ENCODE data around the gene DNAAF8.

Gene DNAAF8

DNA sequence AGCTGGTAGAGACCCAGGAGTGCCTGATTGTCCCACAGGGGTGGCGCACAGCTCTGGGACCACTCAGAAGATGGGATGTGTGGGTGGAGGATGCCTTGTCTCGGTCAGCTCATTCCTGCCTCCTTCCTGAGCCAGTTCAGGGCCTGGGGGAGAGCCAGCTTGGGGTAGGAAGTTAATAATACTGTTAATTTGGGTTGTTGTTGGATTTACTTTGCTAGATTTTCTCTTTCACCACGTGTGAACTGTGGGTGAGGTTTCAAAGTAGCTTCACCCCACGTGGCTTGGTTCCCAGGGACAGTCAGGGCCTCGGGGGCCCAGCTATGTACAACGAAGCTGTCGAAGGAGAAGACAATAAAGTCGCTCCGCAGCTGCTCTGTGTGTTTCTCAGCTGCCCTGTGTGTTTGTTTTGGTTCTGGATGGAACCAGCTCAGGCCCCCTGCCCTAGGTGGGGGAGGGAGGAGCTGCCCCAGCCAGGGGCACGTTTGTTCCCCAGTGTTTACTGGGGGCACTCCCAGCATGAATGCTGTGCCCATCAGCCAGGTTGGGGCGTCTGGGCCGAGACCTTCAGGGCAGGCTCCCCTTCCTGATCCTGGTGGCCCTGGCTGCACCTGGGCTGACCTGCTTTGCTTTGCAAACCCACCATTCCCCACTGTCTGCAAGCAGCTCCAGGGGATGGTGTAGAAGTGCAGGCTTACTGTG lies 38.7 kb upstream of the DNAAF8 start:
- no peak for DNase-seq

DNA sequence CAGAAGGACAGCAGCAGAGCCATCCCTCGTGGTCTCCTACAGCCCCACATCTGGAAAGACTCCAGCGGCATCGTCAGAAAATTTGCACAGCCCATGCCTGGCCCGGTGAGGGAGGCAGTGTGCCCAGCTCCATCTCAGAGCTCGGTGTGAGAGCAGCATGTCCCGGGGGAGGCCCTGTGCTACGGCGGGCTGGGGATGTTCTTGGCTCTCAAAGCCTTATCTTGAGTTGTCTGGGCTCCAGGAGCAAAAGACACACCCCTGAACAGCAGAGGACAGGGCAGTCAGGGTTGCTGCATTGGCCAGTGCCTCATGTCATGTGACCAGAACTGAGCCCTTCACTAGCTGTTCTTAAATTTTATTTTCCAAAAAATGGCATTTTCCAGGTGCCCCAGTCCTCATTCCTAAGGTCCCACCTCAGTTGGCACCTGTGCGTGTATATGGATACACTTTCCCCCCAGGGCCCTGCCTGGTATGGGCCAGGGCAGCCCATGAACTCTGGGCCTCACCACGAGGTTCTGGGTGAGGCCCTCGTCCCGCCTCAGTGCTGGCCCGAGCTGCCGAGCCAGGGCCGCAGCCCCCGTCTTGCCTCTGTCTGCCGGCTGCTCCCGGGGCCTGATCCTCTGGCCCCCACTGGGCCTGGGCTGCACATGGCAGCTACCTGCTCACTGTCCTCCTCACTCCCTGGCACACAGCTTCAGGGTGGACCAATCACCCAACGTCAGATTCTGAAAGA lies 38.0 kb upstream of the DNAAF8 start:
- no peak for DNase-seq

DNA sequence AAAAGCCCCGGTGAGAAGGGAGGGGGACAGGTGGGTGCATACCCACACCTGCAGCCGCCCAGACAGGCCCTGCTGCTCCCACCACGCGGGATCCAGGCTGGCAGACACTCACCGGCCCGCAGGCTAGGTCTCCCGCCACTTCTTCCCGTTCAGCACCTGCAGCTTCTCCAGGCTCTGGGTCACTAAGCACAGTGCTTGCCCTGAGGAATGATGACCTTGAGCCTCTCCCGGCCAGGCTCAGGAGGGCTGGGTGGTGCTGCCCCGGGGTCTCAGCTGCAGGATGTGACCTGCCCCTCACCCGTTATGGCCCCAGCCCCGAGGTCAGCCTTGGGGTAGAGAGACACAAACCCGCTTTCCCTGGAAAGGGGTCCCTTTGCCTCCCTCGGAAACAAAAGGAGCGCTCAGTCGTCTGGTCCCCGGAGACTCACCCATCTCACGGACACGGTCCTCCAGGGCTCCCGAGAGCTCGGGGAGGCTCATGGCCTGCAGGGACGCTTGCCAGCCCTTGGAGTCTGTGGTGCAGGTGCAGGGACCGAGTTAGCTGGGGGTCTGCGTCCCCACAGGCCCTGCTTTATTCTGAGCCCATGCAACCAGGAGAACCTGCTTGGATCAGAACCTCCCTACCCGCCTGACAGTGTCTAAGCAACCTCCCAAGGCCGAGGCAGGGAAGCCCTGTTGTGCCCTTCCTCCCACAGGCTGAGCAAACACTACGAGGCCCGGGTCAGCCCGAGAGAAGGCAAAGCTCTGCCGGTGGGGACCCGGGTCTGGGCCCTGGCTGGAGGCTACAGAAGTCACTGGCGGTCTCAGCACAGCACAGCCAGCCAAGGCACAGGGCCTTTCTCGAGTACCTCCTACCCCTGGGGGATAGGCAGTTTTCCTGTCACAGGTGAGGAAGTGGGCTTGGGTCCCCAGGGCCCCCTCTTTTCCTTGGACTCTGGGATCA lies 37.2 kb upstream of the DNAAF8 start:
- DNase-seq, result no peak

- no peak for DNase-seq
Observed at GRCh38 chr16:4697848-4698291, 36.5 kb upstream of the DNAAF8 start.

GRCh38 chr16:4698321-4699045 lies 35.9 kb upstream of the DNAAF8 start:
- DNase-seq, result no peak

GRCh38 chr16:4699046-4699556 lies 35.2 kb upstream of the DNAAF8 start:
- DNase-seq, result no peak

DNA sequence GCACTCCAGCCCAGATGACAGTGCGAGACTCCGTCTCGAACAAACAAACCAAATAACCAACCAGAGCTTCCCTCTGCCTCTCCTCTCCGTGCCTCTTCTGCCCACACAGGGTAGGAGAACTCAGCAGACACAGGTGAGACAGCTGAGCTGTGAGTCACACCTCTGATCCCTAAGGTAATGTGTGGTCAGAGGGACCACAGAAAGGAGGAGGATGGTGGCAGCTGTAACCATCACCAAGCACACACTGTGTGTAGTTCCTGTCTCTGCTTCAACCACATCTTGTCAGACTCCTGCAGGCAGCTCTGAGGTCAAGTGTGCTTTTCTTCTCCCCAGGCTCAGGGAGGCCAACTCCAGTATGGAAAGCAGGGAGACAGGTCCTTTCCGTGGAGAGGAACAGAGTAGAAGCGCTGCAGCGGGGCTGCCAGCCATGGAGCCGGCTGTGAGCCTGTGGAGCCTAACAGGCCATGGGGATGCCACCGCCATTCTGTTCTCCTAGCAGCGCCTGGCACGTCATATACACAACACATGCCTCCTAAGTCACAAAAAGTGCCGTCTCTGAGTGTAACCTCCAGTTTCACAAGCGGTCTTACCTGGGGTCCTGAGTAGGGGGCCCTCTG lies 33.8 kb upstream of the DNAAF8 start:
- no peak for DNase-seq

DNA sequence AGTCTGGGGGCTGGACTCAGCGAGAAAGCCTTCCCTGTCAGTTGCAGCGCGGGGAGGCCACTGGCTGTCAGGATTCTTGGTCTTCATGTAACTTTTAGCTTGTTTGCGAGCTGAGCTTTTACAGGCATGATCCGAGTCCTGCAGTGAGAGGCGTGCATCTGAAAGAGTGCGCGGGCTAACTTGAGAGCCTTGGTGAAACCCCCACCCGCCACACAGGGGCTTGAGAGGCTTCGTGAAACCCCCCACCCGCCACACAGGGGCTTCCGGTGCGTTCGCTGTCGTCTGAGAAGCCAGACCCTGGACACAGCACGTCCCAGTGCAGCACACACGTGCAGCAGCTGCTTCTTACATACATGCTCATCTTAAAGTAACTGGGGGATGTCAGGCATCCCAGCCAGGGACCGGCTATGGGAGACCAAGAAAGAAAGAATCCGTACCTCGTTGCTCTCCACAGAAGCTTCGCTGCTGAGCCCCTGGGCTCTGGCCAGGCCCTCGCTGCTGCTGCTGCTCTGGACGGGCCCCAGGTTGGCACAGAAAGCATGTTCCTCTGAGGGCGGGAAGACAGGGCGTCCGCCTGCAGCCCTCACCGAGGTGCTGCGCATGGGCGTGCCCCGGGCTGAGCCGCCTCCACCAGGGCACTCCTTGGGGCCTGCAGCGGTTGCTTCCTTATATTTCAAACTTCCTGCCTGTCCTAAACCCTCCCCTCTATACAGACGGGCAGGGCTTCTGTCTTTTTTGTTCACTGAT lies 33.2 kb upstream of the DNAAF8 start:
- no peak for DNase-seq

- no peak for DNase-seq
Observed at GRCh38 chr16:4701791-4702465, 32.4 kb upstream of the DNAAF8 start.

GRCh38 chr16:4702466-4702808 lies 31.9 kb upstream of the DNAAF8 start:
- DNase-seq, result no peak

- no peak for DNase-seq
Observed at GRCh38 chr16:4703906-4704305, 30.4 kb upstream of the DNAAF8 start.

DNA sequence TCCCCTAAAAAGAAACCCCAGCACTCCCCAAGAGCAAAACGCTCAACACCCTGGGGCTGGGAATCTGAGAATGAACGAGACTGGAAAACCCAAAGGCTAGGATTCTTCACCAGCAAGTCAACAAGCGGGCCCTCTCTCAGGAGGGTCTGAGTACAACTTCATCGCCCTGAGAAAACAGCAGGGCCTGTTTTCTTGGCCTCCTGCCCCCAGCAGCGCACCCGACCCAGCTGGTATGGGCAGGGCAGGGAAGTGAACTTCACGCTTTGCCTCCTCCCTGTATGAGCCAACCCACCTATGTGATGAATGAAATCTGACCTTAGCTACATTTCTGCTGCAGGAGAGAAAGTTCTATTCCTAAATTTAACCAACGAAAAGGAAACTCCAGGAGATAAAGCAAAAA lies 29.8 kb upstream of the DNAAF8 start:
- DNase-seq, result no peak

- no peak for DNase-seq
Observed at GRCh38 chr16:4704913-4705312, 29.4 kb upstream of the DNAAF8 start.

DNA sequence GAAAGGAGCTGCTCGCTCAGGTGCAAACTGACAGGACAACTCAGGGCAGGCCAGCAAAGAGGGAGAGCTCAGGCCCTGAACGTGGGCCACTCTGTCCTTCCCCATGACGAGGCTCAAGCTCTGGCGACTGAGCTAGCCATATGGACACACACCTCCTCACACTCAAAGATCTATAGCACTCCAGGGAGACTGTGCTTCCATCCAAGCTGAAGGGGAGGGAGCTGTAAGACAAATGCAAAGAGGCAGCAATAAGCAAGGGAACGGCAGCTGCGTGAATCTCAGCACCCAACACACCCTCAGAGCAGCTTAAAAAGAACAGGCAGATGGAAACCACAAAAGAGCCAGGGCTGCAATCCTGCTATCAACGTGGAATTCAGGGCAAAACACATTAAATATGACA lies 27.5 kb upstream of the DNAAF8 start:
- DNase-seq, result no peak

DNA sequence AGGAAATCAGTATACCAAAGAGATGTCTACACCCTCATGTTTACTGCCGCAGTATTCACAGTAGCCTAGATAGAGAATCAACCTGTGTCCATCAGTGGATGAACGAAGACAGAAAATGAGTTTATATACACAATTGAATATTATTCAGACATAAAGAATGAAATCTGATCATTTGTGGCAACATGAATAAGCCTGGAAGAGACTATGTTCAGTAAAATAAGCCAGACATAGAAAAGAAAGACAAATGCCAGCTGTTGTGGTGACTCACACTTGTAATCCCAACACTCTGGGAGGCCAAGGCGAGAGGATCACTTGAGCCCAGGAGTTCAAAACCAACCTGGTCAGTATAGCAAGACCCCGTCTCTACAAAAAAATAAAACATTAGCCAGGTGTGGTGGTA lies 24.9 kb upstream of the DNAAF8 start:
- DNase-seq, result no peak

GRCh38 chr16:4713663-4714501 lies 20.5 kb upstream of the DNAAF8 start:
- no peak for DNase-seq

GRCh38 chr16:4714996-4715395 lies 19.3 kb upstream of the DNAAF8 start:
- DNase-seq, result no peak

- no peak for DNase-seq
Observed at GRCh38 chr16:4718466-4718865, 15.9 kb upstream of the DNAAF8 start.

DNA sequence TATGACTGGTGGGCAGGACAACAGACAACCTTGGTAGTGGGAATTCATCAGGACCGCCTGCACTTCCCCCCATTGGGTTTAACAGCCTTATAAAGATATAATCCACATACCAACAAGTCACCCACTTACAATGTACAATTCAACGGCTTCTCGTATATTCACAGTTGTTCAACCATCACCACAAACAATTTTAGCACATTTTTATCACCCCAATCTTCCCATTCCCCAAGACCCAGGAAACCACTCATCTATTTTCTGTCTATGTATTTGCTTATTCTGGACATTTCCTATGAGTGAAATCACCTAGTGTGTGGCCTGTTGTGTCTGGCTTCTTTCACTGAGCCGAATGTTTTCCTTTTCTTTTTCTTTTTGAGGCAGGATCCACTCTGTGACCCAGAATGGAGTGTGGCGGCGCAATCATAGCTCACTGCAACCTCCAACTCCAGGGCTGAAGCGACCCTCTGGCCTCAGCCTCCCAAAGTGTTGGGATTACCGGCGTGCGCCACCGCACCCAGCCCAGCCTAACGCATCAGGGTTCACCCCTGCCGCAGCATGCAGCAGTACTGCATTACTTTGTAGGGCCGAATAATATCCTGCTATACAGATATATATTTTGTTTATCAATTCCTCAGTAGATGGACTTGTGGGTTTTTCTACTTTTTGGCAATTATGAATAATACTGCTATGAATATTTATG lies 11.1 kb upstream of the DNAAF8 start:
- DNase-seq, result no peak
